Measurements from ENCODE around the gene PIEZO1.
"Not testable (repeated sequence)": the region's sequence is repeated elsewhere in the genome, so short reads cannot be mapped to it uniquely, and the experiment has no call there.

PIEZO1 gene, protein sequence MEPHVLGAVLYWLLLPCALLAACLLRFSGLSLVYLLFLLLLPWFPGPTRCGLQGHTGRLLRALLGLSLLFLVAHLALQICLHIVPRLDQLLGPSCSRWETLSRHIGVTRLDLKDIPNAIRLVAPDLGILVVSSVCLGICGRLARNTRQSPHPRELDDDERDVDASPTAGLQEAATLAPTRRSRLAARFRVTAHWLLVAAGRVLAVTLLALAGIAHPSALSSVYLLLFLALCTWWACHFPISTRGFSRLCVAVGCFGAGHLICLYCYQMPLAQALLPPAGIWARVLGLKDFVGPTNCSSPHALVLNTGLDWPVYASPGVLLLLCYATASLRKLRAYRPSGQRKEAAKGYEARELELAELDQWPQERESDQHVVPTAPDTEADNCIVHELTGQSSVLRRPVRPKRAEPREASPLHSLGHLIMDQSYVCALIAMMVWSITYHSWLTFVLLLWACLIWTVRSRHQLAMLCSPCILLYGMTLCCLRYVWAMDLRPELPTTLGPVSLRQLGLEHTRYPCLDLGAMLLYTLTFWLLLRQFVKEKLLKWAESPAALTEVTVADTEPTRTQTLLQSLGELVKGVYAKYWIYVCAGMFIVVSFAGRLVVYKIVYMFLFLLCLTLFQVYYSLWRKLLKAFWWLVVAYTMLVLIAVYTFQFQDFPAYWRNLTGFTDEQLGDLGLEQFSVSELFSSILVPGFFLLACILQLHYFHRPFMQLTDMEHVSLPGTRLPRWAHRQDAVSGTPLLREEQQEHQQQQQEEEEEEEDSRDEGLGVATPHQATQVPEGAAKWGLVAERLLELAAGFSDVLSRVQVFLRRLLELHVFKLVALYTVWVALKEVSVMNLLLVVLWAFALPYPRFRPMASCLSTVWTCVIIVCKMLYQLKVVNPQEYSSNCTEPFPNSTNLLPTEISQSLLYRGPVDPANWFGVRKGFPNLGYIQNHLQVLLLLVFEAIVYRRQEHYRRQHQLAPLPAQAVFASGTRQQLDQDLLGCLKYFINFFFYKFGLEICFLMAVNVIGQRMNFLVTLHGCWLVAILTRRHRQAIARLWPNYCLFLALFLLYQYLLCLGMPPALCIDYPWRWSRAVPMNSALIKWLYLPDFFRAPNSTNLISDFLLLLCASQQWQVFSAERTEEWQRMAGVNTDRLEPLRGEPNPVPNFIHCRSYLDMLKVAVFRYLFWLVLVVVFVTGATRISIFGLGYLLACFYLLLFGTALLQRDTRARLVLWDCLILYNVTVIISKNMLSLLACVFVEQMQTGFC (N-terminal part only)

DNA sequence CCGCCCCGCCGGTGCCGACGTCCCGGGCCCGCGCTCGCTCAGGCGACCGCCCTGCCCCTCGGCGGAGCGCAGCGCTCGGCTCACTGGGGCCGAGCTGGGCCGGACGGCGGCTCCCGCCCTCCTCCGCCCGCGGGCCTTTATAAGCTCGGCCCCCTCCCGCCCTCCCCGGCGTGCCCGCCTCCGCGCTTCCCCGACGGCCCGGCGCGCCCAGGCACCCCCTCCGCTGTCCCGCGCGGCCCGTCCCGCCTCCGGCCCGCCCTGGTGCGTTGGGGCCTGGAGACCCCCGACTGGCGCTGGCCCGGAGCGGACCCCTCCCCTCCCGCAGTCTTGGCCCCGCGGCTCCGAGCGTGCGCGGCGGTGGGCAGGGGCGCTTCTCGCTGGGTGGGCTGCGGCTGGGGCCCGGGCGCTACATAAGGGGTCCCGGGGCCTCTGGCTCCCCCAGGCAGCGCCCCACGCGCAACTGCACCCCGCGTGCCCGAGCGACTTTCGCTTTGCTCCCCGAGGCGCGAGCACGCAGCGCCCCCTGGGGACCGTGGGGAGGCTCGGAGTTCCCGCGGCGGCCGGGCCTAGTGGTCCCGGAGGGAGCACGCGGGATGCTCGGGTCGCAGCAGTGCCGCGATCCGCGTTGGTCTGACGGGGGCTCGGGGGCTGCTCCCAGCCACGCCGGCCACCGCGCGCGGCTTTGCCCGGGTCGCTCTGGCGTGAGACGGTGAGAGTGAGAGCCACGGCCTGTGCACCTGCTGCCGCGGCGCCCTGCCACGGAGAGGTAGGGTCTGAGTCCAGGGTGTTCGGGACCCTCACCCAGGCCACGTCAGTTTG, at the start of gene PIEZO1:
Gene PIEZO1 (minus strand): TSS at position 115 of the 819 bp plus-strand sequence. CDS start 256 bp downstream, outside the sequence.
- peak; percentile 41 for DNase-seq

- DNase-seq = no peak
Observed at GRCh38 chr16:88834670-88835069, 49.6 kb upstream of the PIEZO1 start.

- no peak for DNase-seq
Observed at GRCh38 chr16:88833086-88833485, 48.1 kb upstream of the PIEZO1 start.

GRCh38 chr16:88831838-88832237, 46.8 kb upstream of the PIEZO1 start:
- DNase-seq = no peak

DNA sequence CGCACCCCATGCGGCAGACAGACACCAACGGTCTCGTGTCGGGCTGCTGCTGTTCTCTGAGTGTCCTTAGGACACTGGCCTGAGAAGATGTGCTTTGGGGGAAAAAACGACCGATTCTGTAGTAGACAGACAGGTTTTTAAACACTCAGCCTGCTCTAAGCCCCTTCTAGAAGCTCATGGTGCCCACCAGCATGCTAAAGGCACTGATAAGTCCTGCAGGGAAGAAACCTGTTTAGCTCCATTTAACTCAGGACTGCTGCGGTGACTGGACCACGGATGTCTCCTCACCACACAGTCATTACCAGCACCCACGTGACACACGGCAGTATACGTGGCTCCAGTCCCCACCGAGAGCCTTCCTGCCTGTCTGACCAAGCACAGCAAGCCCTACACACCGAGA, 45.8 kb upstream of the PIEZO1 start:
- no peak for DNase-seq

GRCh38 chr16:88830258-88830657, 45.2 kb upstream of the PIEZO1 start:
- no peak for DNase-seq

DNA sequence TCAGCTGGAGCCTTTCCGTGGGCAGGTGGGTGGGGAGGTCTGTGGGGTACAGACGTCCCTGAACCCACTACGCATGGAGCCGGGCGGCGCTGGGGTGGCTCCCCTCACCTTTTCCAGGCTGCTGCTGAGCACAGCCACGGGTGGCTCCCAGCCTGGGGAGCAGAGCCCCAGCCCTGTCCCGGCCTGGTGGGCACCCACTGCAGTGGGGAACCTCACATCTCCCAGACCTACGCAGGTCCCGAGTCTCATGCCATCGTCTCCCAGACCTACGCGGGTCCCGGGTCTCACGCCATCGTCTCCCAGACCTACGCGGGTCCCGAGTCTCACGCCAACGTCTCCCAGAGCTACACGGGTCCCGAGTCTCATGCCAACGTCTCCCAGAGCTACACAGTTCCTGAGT, 43.7 kb upstream of the PIEZO1 start:
- no peak for DNase-seq

DNA sequence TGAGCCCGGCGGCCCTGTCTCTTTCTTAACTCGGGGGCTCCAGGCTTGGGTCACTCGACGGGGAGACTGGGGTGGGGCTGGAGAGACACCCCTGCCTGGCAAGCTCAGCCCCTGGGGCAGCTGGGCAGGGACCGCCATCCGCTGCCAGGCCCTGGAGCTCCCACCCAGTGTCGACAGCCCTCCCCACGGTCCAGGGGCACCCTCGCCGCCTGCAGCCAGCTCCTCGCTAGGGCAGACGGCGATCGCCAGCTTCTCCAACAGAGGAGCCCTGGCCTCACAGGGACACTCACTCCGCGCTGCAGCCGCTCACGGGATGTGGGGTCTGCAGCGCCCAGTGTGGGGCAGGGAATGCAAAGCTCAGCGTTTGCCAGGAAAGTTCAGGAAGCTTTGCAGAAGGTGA, 42.7 kb upstream of the PIEZO1 start:
- DNase-seq = no peak

DNA sequence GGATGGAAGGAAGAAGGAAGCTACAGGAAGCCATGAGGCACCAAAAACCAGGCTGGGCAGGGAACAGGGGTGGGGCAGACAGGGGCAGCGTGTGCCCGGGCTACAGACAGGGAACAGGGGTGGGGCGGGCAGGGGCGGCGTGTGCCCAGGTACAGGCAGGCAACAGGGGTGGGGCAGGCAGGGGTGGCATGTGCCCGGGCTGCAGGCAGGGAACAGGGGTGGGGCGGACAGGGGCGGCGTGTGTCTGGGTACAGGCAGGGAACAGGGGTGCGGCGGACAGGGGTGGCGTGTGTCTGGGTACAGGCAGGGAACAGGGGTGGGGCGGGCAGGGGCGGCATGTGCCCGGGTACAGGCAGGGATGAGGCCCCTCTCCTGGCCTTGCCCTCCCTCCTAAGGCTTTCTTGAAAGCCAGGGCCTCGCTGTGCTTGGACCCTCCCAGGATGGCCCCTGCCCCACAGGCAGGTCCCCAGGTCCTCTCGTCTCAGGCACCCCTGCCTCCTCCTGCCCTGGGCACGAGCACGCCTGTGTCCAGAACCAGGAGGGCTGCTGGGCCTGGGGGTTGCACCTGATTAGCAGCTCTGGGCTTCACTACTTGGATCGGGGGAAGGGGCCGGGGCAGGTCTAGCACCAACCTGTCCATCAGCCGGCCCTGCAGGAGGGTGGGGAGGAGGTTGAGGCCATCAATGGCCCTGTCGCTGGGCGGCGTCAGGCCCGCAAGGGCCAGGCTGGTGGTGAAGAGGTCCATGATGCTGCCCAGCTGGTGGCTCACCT, 41.2 kb upstream of the PIEZO1 start:
- no peak for DNase-seq

DNA sequence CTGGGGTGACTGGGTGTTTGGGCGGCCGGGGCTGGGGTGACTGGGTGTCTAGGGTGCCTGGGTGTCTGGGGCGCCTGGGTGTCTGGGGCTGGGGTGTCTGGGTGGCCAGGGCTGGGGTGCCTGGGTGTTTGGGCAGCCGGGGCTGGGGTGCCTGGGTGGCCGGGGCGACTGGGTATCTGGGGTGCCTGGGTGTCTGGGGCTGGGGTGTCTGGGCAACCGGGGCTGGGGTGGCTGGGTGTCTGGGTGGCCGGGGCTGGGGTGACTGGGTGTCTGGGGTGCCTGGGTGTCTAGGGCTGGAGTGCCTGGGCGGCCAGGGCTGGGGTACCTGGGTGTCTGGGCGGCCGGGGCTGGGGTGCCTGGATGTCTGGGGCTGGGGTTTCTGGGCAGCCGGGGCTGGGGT, 40.1 kb upstream of the PIEZO1 start:
- DNase-seq = no peak

GRCh38 chr16:88824256-88825077, 39.4 kb upstream of the PIEZO1 start:
- peak; percentile 8 for DNase-seq

DNA sequence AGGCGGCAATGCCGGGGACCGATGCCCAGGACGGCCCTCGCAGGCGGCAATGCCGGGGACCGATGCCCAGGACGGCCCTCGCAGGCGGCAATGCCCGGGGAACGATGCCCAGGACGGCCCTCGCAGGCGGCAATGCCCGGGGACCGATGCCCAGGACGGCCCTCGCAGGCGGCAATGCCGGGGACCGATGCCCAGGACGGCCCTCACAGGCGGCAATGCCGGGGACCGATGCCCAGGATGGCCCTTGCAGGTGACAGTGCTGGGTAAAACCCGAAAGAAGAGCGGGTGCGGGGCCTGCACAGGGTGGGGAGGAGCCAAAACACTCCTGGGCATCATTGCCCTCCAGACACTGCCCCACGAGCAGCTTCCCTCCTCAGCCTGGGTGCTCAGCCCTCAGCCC, 38.6 kb upstream of the PIEZO1 start:
- not testable (repeated sequence) for DNase-seq

GRCh38 chr16:88822281-88823040, 37.4 kb upstream of the PIEZO1 start:
- DNase-seq = no peak

DNA sequence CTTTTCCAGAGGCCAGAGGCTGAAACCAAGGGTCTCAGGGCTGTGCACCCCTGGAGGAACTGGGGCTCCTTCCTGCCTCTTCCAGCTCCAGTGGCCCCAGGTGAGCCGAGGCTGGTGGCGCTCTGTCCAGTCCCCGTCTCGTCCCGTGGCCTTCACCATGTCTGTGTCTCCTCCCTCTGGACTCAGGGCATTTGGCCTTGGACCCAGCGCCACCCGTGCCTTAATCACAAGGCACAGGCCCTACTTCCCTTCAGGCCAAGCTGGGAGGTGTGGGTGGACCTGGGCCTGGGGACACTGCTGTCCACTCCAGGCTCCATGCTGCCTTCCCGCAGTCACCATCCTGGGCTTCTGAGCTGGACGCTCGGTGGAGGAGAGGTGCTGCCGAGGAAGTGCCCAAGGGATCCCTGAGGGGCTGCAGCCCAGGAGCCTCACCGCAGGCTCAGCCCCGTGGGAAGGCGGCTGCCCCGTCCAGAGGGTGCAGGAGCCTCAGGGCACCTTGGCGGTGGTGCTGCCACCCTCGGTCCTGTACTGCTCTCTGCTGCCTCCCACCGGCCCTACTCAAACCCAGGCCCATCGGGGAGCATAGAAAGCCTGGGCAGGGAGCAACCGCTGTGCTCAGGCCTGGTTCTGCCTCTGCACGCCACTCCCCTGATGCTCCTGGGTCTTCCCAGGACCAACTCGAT, 36.3 kb upstream of the PIEZO1 start:
- DNase-seq = no peak

DNA sequence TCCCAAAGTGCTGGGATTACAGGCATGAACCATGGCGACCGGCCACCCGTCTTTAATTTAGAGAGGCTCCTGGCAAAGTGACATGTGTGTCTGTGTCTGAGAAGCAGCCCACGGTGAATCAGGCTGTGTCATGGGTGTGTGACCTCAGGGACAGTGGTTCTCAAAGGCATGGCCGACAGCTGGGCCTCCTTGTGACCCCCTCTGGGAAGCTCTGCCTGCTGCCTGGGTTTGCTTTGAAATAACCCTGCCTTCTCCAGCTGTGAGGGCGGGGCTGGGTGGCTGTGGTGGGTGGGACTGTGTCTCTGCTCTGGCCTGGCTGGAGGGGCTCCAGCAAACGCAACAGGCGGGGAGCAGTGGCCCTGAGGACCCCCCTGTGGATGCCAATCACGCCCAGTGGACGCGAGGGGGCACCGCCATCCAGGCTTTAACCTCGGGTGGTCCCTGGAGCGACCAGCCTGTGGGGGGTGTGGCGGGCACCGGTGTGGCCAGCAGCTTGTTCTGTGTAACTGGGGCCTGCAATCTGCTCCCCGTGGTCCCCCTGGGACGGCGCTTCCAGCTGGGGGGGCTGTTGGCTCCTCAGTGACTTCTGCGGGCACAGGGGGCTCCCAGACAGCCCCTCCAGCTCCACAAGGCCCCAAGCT, 35.5 kb upstream of the PIEZO1 start:
- DNase-seq = no peak

GRCh38 chr16:88819126-88819525, 34.1 kb upstream of the PIEZO1 start:
- no peak for DNase-seq

DNA sequence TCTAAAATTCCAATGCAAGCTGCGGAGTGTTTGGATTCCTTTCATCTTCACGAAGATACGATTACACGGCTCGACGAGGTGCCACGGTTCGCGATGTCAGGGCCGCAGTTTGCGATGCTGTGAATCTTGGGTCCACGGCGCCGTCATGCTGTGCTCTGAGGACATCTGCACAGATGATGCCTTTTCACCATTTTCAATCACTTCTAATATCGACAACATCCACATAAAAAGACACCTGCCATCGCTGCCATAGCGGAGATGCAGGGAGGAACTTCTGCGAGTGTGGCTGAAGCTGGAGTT, 33.5 kb upstream of the PIEZO1 start:
- DNase-seq = no peak

DNA sequence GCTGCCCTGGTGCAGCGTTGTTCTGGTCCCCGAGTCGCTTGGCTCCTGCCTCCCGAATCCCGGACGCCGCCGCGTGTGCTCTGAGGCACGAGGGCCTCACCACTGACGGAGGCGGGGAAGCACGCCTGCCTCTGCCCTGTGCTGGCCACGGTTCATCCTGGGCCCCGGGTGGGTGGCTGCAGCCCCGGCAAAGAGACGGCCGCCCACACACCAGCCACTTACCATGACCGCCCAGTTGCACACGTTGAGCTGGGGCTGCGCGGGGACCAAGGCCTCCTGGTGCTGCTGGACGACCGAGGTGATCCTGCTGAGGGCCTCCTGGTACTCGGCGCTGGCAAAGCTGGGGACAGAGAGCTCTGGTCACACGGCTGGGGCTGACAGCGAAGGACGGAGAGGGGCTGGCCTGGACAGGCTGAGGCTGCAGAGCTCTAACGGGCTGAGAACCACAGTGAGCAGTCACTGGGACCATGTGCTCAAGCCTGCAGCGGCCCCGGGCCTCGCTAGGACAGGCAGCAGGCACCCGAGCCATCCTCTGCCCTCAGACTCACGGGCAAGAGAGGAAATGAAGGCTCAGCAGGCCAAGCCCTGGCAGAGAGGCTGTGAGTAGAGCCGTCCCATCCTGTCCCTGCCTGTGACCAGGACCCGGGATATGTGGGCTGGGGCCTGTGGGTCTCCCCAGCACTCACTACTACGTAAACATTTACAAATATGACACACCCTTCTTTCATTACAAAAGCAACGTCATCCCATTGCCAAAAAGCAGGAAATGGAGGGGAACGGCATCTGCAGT, 33.0 kb upstream of the PIEZO1 start:
- DNase-seq = no peak

All from NCI-H69 (cell line).